Sciatic nerve (tissue), 2 donors: ENCODE data around the gene TSEN2. TPM values are rescaled to one million over a fixed set of nuclear protein-coding genes. Genes with fewer than 3 reads are reported as not detected.
"Not testable (repeated sequence)": the region's sequence is repeated elsewhere in the genome, so short reads cannot be mapped to it uniquely, and the experiment has no call there.

Experiments
- ATAC-seq: fragments of 200-7000 bp; cut with Tn5 transposase; one replicate; pipeline ENCODE4 v1.9.1; 2020; ENCODE audit warnings: mild to moderate bottlenecking, moderate library complexity
- DNase-seq: peaks from one replicate; pipeline ENCODE4 v3.0.0-alpha.2; 2020; ENCODE audit warnings: low spot score
- intact Hi-C: fragments of 100-400 bp; cut with DNase I; formaldehyde crosslinking; loops from one replicate; pipeline ENCODE4 v1.14.2; 2022
- total RNA-seq: library from RNA; stranded (reverse); fragmentation: NEBNext Ultra II Directional; extraction: Animal tissue kit (Norgen Biotek cat#: 25700); gene quantifications from one replicate; pipeline ENCODE4 v1.2.1, GENCODE V29; 2021
- donor health status: DM: no; HTN: no; CAD: no.
- donor health status: DM: no; HTN: no; CAD: no.

Gene TSEN2
- 22.2 TPM for total RNA-seq

DNA sequence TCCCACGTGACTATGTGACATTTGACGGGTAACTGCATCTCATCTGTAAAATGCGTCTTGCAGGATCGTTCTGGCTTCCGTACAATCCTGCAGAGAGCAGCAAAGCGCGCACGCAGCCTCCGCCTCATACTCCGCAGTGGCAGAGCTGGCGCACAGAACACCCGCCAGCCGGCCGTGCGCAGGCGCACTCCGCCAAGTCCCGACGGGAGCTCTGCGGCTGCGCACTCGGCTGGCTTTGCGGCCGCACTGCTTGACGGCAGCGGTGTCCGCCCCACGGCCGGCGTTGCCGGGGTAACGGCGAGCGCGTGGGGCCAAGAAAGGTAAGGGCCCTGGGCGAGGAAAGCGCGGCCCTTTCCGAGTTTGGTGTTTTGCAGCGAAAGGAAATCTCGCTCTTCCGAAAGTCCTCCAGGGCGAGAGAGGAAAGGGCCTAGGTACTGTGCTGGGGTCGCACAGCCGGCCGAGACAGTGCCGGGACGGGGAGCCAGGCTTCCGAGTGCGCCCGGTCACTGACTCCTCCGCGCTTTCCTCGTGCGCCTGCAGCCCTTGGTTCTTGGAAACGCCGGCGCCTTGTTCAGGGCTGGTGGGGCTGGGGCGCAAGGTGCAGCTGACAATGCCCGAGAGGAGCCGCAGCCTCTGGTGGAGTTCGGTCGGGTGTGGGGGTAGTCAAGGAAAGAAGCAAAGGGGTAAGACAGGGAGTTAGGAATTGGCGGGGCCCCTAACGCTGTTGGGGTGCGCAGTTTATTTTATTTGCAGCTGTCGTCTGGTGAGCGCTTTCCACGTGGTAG, at the start of gene TSEN2:
TSS of gene TSEN2 (plus strand) at position 283 of the 785 bp plus-strand sequence. CDS start 5,321 bp downstream, outside the sequence.
- peak; percentile 98 for ATAC-seq
- intact Hi-C loops, result no loop called here
- DNase-seq, result peak; percentile 96

DNA sequence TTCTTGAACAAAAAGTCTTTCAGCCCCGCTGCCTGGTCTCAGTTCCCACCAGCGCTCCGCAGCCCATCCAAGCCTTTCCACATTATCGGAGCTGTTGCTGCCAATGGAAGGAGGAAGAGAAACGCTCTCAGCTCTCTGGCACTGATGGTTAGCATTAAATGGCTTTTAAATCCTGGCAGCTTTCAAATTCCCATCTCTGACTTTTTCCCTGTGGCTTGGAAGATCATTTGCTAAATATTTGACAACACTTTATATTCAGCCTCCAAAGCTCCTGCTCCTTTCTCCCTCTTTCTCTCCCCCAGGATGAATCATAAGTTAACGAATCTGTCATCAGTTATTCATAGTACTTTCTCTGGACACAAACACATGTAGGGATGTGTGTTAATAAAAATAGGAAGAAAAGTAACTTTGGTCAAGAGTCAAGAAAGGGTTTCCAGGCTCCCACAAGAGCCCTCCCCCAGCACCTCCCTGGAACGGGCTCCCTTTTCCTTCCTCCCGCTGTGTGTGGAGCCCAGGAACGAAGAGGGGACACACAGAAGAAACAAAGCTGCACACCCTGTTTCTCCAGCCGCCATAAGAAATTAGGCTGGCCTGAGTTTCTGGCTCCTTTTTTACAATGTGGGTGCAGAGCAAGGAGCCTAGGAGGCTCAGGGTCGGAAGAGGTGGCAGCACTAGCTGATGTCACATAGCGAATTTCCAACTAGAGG, 47.6 kb upstream of the TSEN2 start:
- DNase-seq, result no peak
- intact Hi-C loops, result no loop called here
- ATAC-seq, result peak; percentile 70

DNA sequence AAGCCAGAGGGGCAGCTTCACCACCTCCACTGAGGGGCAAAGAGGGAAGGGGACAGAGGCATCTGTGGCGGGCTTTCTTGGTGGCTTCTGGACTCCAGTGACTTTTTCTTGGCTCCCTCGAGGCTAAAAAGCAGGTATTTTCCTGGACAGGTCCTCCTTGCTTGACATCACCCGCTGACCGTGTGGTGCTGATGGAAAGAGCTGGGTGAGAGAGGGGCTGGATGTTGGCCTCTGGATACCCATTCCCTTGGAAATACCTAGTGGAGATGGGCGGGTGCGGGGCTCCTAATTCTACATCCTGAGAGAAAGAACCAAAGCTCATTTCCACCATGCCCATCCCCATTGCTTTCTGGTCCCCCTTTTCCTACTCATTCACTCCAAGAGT, 47.1 kb upstream of the TSEN2 start:
- ATAC-seq, result no peak
- intact Hi-C loops, result no loop called here

DNA sequence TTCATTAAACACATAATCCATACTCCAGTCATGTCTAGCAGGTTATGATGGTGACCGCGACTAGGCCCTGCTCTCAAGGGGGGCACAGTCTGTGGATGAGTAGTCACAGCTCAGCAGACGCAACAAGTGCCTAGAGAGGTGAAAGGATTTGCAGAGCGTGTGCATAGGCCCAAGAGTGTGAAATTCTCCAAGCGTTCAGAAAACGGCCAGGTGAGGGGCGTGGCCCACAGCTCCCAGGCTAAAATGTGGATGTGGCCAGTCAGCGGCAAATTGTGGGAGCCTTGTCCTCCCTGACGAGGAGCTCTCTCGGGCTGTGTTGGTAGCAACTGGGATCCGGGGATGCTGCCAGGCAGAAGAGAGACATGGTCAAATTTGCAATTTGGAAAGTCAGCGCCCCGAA, 46.4 kb upstream of the TSEN2 start:
- DNase-seq (no peak), ATAC-seq (no peak)
- intact Hi-C loops, result no loop called here

More for the DNA sequence above, 47.1 kb upstream of the TSEN2 start:
- DNase-seq, result no peak

DNA sequence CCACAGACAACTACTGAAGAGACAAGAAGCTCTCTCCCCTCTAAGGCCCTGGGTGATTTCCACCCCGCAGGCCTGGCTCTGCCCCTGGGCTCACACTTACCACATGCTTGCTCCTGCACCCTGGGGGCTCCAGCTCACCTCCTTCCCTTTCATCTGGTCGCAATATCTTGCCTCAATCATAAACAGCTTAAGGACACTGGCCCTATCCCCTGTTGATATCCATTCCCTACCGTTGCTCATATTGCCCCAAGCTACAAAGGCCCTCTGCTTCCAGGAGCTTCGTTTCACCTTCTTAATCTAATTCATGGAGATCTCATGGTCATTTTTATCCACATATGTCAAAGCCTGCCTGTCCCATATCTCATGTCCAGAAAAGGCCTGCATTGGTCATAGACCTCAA, 46.0 kb upstream of the TSEN2 start:
- ATAC-seq (no peak), DNase-seq (no peak)
- intact Hi-C loops, result no loop called here

DNA sequence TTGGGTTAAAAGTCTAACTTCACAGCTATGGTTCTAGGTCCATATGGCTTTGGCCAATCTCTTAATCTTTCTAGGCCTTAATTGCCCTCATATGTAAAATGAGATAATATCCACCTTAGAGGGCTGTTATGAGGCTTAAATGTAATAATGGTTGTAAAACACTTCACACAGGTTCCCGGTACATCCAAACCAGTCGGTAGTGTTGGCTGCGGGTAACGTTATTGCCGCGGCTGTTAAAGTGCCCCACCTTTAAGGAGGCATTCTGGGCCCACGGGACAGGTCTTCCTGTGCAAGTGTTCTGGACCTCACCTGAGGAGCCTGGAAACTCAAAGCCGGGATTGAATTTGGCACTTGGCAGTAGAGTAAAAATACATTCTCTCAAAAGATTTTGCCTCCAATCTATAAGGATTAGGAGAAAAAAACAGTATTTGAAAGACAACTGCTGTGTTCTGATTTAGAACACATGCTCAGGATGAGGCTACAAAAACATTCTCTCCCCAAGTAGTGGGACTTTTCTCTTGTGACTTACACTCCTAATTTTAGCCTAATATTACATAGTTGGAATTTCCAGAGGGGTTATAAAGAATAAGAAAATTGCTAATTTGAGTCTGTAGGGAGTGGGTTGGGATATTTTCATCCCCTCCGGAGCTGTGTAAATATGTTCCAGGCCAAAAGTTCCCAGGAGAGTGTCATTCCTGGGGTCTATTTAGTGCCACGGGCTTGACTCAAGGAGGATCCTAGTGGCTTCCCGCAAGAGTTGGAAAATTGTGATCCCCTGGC, 44.9 kb upstream of the TSEN2 start:
- ATAC-seq, result no peak
- DNase-seq, result no peak
- intact Hi-C loops, result no loop called here

DNA sequence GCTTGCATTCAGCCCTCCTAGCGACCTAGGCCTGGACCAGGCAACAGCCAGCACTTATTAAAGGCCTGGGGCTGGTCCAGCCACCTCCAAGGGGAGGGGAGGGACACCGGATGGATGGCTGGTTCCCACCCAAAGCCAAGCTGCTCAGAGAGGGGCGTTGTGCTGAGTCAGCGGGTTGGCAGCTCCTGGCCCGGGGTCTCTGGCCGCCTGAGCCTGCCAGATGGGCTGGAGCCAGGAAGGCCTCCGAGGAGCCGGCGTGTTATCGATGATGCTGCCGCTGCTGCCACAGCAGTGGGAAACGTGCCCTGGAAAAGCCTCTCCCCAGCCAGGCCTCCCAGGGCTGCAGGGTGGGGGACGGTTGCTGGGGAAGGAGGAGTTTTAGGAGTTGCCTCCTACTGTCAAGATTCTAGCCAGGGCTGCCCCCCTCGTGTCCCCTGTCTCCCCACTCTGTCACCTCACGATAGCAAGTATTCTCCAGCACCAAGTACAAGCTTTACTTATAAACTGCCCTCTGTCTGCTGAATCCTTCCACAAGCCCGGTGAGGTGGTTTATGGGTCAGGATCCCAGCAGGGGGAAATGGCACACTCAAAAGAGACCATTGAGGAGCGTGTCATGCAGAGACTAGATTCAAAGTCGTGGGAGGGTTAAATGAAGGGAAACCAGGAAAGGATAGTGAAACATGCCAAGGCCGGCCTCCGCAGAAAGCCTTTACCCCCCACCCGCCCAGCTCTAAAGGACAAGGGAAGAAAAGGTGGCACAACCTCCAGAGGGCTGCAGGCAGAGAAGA, 43.2 kb upstream of the TSEN2 start:
- intact Hi-C loops, result no loop called here
- peak; percentile 77 for ATAC-seq
- DNase-seq, result peak; percentile 70

DNA sequence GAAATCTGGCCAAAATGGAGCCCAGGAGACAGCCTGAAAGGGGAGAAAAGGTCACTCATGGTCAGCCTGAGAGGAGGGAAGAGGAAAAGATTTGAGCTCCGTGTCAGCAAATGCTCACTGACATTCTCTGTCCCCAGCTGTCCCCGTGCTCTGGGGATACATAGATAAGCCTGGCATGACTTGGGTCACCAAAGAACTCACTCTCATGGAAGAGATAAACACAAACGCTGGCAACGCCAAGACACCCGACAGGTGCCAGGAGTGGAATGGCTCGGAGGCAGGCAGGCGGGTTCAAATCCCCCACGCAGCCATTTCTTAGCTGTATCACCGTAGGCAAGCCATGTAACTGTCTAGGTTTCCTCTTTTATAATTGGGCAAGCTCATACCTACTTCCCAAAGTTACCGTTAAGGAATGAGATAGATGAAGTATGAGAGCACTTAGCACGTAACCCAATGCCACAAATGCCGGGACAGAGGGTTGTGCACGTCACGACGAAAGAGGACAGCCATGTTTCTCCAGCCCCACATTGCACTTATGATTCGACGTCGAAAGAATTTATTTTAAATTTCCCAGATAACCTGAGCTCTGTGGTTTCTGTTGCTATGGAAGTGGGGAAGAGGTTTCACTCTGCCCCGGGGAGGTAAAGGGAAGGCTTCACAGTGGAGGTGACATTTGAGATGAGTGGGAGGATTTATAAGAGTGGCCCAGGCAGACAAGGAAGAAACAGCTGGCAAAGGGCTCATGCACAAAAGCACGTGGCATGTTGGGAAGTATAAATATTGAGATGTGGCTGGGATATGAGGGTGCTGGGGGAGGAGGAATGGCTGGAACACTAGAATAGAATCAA, 41.4 kb upstream of the TSEN2 start:
- DNase-seq, result no peak
- no peak for ATAC-seq
- intact Hi-C loops, result no loop called here

DNA sequence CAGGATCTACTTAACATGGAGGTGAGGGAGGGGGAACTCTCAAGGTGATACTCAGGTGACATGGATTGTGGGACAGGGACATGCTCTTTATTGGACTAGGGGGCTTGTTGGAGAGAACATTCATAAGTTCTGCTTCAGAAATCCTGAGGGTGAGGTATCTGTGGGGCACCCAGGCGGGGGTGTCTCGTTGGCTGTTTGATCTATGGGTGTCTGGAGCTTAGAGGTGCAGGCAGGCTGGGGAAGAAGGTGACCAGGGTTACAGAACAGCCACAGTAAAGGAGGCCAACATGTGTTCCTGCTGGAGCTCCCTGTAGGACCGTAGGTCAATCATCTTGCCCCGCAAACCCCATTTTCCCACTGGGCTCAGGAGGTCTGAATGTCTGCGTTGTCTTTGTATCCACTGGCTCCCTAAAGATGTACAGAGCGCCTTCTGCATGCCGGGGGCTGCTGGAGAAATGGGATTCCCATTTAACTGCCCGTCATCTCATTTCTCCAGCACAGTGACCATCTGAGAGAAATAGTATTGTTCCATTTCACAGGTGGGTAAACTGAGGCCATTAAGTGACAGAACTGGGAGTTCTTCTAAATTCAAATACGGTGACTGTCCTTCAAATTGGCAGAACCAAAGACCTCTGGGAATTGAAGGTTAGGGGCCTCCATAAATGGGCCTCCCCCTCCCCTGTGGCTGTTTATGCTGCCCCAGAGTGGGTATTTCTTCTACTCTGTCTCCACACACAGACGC, 40.3 kb upstream of the TSEN2 start:
- intact Hi-C loops, result no loop called here
- ATAC-seq, result no peak
- DNase-seq, result no peak

DNA sequence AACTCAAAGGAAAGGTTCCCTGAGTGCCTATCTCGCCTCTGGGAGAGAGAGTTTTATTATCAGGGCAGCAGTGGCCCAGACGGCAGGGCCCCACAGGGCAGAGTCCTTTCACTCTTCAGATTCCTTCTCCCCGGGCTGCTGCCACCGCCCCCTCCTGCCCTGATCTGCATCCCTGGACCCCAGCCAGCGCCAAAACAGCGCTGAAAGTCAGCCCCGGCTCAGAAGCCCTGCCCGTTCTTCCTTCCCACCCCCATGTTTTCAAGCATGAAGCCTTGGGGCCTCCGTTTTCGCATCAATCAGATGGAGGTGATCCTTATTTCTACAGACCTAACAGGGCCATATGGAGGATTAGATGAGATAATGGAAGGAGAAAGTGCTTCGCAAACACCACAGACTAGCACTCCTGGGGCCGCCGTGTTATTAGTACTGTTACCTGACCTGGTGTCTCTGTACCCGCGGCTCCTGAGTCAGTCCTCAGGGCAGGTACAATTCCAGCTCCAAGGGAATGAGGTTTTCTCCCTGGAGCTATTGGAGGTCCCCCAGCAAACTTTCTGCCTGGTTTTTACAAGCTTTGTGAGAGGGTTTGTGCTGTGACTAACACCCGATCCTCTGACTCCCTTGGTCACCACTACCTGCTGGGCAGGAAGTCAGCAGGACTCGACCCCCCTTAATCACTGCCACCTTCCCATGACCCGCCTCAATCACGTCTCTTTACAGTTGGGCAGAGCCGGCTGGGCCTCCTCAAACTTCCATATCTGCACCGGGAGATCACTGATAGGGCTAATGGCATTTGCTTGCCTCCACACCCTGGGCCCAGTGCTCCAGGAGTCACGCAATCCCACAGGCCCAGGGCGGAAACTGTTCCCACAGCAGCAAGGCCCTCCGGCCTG, 39.5 kb upstream of the TSEN2 start:
- ATAC-seq (no peak), DNase-seq (no peak)
- intact Hi-C loops, result no loop called here

DNA sequence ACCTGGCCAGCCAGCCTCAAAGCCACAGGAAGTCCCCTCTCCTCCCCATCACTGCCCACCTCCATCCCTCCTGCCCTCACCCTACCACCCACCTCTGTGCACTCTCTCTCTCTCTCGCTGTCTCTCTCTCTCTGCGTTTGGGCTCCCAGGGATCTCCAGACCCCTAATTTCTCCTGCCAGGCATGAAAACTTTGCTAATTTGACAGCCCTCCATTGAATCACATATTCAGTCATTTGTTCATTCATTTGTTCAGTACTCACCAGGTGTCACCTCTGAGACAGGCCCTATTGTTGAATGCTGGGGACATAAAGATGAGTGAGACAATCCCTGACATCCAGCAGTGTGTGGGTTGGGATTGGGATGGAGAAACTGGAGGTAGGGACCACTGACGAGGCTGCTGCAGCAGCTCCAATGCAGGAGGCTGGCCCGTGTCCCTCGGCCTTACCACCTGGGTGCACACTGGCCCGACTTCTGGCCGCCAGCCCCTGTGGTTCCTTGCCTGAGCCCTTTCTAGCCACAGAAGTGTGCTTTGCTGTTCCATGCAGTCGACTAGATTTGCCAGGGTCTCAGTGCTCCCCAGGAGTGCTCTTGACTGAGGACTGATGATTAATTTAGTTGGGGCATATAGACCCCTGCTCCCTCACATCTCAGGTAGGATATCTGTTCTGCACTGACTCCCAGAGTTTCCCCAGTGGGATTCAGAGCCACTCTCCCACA, 38.6 kb upstream of the TSEN2 start:
- intact Hi-C loops, result no loop called here
- peak; percentile 32 for DNase-seq
- ATAC-seq, result no peak

DNA sequence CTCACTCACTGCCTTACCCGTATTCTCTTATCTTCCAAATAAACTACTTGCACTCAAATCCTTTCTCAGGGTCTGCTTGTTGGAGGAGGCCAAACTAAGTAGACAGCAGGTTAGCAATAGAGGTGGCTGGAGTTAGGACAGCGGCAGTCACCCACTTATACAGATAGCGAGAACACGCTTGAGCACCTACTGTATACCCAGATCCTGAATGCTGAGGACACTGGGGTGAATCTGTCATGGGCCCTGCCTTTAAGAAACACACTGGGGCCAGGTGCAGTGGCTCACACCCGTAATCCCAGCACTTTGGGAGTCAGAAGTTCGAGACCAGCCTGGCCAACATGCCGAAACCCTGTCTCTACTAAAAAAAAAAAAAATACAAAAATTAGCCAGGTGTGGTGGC, 38.0 kb upstream of the TSEN2 start:
- DNase-seq (no peak), ATAC-seq (no peak)
- intact Hi-C loops, result no loop called here

DNA sequence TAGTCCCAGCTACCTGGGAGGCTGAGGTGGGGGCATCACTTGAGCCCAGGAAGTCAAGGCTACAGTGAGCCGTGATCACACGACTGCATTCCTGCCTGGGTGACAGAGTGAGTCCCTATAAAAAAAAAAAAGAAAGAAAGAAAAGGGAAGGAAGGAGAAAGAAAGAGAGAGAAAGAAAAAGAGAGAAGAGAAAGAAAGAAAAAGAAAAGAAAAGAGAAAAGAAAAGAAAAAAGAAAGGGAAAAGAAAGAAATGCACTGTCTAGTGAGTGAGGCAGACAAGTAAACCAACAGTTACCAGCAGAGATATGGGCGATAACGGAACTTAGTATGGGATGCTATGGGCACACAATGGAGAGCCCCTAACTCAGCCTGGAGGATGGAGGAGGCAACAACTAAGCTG, 37.2 kb upstream of the TSEN2 start:
- DNase-seq, result no peak
- intact Hi-C loops, result no loop called here
- no peak for ATAC-seq

DNA sequence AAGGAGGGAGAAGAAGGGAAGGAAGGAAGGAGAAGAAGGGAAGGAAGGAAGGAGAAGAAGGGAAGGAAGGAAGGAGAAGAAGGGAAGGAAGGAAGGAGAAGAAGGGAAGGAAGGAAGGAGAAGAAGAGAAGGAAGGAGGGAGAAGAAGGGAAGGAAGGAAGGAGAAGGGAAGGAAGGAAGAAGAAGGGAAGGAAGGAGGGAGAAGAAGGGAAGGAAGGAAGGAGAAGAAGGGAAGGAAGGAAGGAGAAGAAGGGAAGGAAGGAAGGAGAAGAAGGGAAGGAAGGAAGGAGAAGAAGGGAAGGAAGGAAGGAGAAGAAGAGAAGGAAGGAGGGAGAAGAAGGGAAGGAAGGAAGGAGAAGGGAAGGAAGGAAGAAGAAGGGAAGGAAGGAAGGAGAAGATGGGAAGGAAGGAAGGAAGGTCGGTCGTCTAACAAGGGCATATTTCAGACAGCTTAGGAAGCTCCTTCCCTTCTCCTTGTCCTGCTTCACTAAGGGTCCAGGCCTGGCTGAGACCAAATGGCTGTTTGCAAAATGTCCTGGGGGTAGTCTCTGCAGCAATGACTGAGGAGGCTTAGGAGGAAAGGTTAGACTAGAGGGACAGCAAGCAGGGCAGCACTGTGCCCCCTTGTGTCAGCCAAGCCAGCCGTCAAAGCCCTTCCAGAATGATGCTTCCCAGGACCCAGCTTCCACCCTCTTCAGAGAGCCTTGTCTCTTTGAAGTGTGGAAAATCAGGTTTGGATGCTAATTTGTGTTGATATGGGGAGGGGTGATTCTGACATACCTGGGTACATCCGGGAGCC, 35.7 kb upstream of the TSEN2 start:
- intact Hi-C loops, ATAC-seq: not testable (repeated sequence)
- DNase-seq, result peak; percentile 12
